Mesothelial cell of epicardium (in vitro differentiated cells): ENCODE measurements around the gene SLC49A3. TPM values are rescaled to one million over a fixed set of nuclear protein-coding genes. Genes with fewer than 3 reads are reported as not detected.
"Not testable (repeated sequence)": the region's sequence is repeated elsewhere in the genome, so short reads cannot be mapped to it uniquely, and the experiment has no call there.

Source experiments
- DNase-seq, 2 experiments: peaks; one replicate each; pipeline ENCODE4 v3.0.0; 2021; ENCODE audit warnings: low spot score in 2 of 2; ENCODE audit not compliant: unreplicated experiment in 2 of 2
- H3K27ac Mint-ChIP-seq: 2 replicates; pipeline ENCODE4 v1.8.0; 2021; ENCODE audit warnings: mixed read lengths
- H3K27me3 Mint-ChIP-seq: 2 replicates; pipeline ENCODE4 v1.8.0; 2021; ENCODE audit warnings: low read depth, mixed read lengths
- H3K36me3 Mint-ChIP-seq: 2 replicates; pipeline ENCODE4 v1.8.0; 2021; ENCODE audit warnings: mixed read lengths
- H3K4me1 Mint-ChIP-seq: 2 replicates; pipeline ENCODE4 v1.8.0; 2021; ENCODE audit warnings: mixed read lengths
- H3K4me3 Mint-ChIP-seq: 2 replicates; pipeline ENCODE4 v1.8.0; 2021; ENCODE audit warnings: mild to moderate bottlenecking, moderate library complexity, mixed read lengths
- H3K9me3 Mint-ChIP-seq: 2 replicates; pipeline ENCODE4 v1.8.0; 2021; ENCODE audit warnings: mixed read lengths
- CTCF ChIP-seq: fragments of 200-600 bp; sonication (generic); IDR thresholded peaks from one replicate; pipeline ENCODE4 v1.5.0; 2021; ENCODE audit warnings: antibody characterized with exemption; ENCODE audit not compliant: unreplicated experiment
- total RNA-seq: library from RNA; stranded (reverse); gene quantifications from 3 replicates; pipeline ENCODE4 v1.2.1, GENCODE V29; 2021

SLC49A3 gene
- total RNA-seq, 1 donor from 2014 or later, result 13.4 TPM

- Mint-ChIP-seq H3K36me3 (peaks cover 37% of the 10 kb centered on the region), H3K27ac (no peak overlapping the region)
- DNase-seq, result no peak
Observed at GRCh38 chr4:732911-733630, 44.1 kb upstream of the SLC49A3 start.

GRCh38 chr4:732486-732885 lies 43.5 kb upstream of the SLC49A3 start:
- no peaks in the 10 kb centered on the region for H3K27me3 Mint-ChIP-seq
- no peak overlapping the region for H3K4me3 Mint-ChIP-seq
- DNase-seq, result no peak

More at GRCh38 chr4:732911-733630, 44.1 kb upstream of the SLC49A3 start:
- TF ChIP-seq CTCF, result no peak
- Mint-ChIP-seq H3K27me3 (no peaks in the 10 kb centered on the region), H3K4me3 (no peak overlapping the region), H3K9me3 (no peaks in the 10 kb centered on the region), H3K4me1 (no peaks in the 10 kb centered on the region)

GRCh38 chr4:731954-732353 lies 43.0 kb upstream of the SLC49A3 start:
- not testable (repeated sequence) for H3K27me3 Mint-ChIP-seq, H3K4me3 Mint-ChIP-seq, H3K27ac Mint-ChIP-seq, H3K9me3 Mint-ChIP-seq, DNase-seq, H3K4me1 Mint-ChIP-seq
- H3K36me3 Mint-ChIP-seq, result peaks cover 31% of the 10 kb centered on the region

More at GRCh38 chr4:732486-732885, 43.5 kb upstream of the SLC49A3 start:
- Mint-ChIP-seq H3K27ac (no peak overlapping the region), H3K36me3 (peaks cover 32% of the 10 kb centered on the region), H3K9me3 (no peaks in the 10 kb centered on the region), H3K4me1 (peaks cover 3% of the 10 kb centered on the region)
- no peak for TF ChIP-seq CTCF

- not testable (repeated sequence) for H3K9me3 Mint-ChIP-seq, H3K27ac Mint-ChIP-seq, DNase-seq, H3K27me3 Mint-ChIP-seq, H3K4me3 Mint-ChIP-seq, H3K4me1 Mint-ChIP-seq
- peaks cover 31% of the 10 kb centered on the region for H3K36me3 Mint-ChIP-seq
Observed at GRCh38 chr4:730946-731904, 42.3 kb upstream of the SLC49A3 start.

- H3K9me3 Mint-ChIP-seq, result no peaks in the 10 kb centered on the region
- H3K4me1 Mint-ChIP-seq, result peaks cover 8% of the 10 kb centered on the region
- no peak for TF ChIP-seq CTCF
- no peaks in the 10 kb centered on the region for H3K27me3 Mint-ChIP-seq
- peaks cover 28% of the 10 kb centered on the region for H3K36me3 Mint-ChIP-seq
- no peak overlapping the region for H3K27ac Mint-ChIP-seq
- no peak overlapping the region for H3K4me3 Mint-ChIP-seq
- DNase-seq, result no peak
Observed at GRCh38 chr4:730511-730910, 41.6 kb upstream of the SLC49A3 start.

GRCh38 chr4:729336-730315 lies 40.7 kb upstream of the SLC49A3 start:
- Mint-ChIP-seq H3K9me3 (no peaks in the 10 kb centered on the region), H3K4me1 (peaks cover 8% of the 10 kb centered on the region), H3K4me3 (no peak overlapping the region), H3K36me3 (peaks cover 20% of the 10 kb centered on the region), H3K27ac (no peak overlapping the region), H3K27me3 (no peaks in the 10 kb centered on the region)
- no peak for TF ChIP-seq CTCF
- no peak for DNase-seq
